ENCODE data around the gene NAA15. TPM values are rescaled to one million over a fixed set of nuclear protein-coding genes. Genes with fewer than 3 reads are reported as not detected.

The NAA15 gene
- total RNA-seq, 1 experiment from 2014 or later = 80.6 TPM

- ChIA-PET POLR2A (interaction anchor here (0.6 to 2.1 kb wide), 3 partner anchors 12 to 72 kb away, joined by 3 to 11 read pairs (median 6); partner anchors contain the start of genes NAA15 and NDUFC1), CTCF (no interaction called here)
- H3K4me1 Mint-ChIP-seq (ENCODE audit: insufficient read depth, unreplicated experiment) = peaks cover 10% of the 10 kb centered on the region
- peaks cover 82% of the 10 kb centered on the region for H3K36me3 Mint-ChIP-seq (ENCODE audit: insufficient read depth, unreplicated experiment)
- TF ChIP-seq CTCF (IDR thresholded peaks at IDR 0.05; ENCODE audit: unreplicated experiment) = no peak
- no peaks in the 10 kb centered on the region for H3K27me3 Mint-ChIP-seq (ENCODE audit: insufficient read depth, unreplicated experiment)
- H3K4me3 Mint-ChIP-seq (ENCODE audit: unreplicated experiment) = no peak overlapping the region
- BruUV-seq (replicated peaks) = no TSS peak
- intact Hi-C loops (cut with micrococcal nuclease) = no loop called here
- H3K9me3 Mint-ChIP-seq (ENCODE audit: unreplicated experiment) = no peaks in the 10 kb centered on the region
- no peak for DNase-seq (ENCODE audit: unreplicated experiment)
- H3K27ac Mint-ChIP-seq (ENCODE audit: low read depth, unreplicated experiment) = peak overlapping the region; percentile 69
These were observed 67.7 kb downstream of the NAA15 start for GRCh38 chr4:139368998-139369397.

DNA sequence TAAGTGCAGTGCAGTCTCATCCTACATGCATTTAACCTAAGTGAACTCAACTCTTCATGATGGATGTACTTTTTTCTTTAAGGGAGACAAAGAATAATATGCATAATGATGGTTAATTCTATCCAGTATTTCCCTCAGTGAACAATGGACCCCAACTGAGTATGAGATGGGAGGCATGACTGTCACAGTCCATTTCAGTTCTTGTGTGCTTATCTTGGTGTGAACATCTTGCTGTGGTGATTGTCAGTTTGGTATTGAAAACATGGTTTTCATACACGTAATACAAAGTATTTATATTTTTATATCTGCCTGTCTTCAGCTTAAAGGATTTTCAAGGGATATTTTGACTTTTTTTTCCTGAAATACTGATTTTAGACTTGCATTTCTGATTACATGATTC lies 72.9 kb downstream of the NAA15 start:
- CTCF ChIA-PET = interaction anchor here (0.6 to 1.2 kb wide), 2 partner anchors 17 to 92 kb away, joined by 3 to 4 read pairs; no protein-coding TSS in a partner anchor
- H3K36me3 Mint-ChIP-seq (ENCODE audit: insufficient read depth, unreplicated experiment) = peaks cover 89% of the 10 kb centered on the region
- H3K27ac Mint-ChIP-seq (ENCODE audit: low read depth, unreplicated experiment) = no peak overlapping the region
- no TSS peak for BruUV-seq (replicated peaks)
- intact Hi-C loops (cut with micrococcal nuclease) = no loop called here
- TF ChIP-seq CTCF (IDR thresholded peaks at IDR 0.05; ENCODE audit: unreplicated experiment) = no peak
- no peak for DNase-seq (ENCODE audit: unreplicated experiment)
- H3K27me3 Mint-ChIP-seq (ENCODE audit: insufficient read depth, unreplicated experiment) = no peaks in the 10 kb centered on the region
- H3K9me3 Mint-ChIP-seq (ENCODE audit: unreplicated experiment) = no peaks in the 10 kb centered on the region
- POLR2A ChIA-PET = interaction anchor here (1.7 kb wide), 1 partner anchor 73 kb away, joined by 4 read pairs; the partner anchor contains the start of gene NAA15
- H3K4me3 Mint-ChIP-seq (ENCODE audit: unreplicated experiment) = no peak overlapping the region
- H3K4me1 Mint-ChIP-seq (ENCODE audit: insufficient read depth, unreplicated experiment) = no peaks in the 10 kb centered on the region

- H3K27me3 Mint-ChIP-seq (ENCODE audit: insufficient read depth, unreplicated experiment) = no peaks in the 10 kb centered on the region
- DNase-seq (ENCODE audit: unreplicated experiment) = no peak
- H3K36me3 Mint-ChIP-seq (ENCODE audit: insufficient read depth, unreplicated experiment) = peaks cover 57% of the 10 kb centered on the region
- BruUV-seq (replicated peaks) = no TSS peak
- POLR2A ChIA-PET = interaction anchor here (0.6 to 1.1 kb wide), 6 partner anchors 14 to 132 kb away, joined by 3 to 6 read pairs (median 3); partner anchors contain the start of gene NAA15
- no peak overlapping the region for H3K4me3 Mint-ChIP-seq (ENCODE audit: unreplicated experiment)
- CTCF ChIA-PET = interaction anchor here (0.6 to 1.4 kb wide), 6 partner anchors 13 to 775 kb away, joined by 3 to 5 read pairs (median 4); no protein-coding TSS in a partner anchor
- no peaks in the 10 kb centered on the region for H3K4me1 Mint-ChIP-seq (ENCODE audit: insufficient read depth, unreplicated experiment)
- no peak overlapping the region for H3K27ac Mint-ChIP-seq (ENCODE audit: low read depth, unreplicated experiment)
- no peak for TF ChIP-seq CTCF (IDR thresholded peaks at IDR 0.05; ENCODE audit: unreplicated experiment)
- H3K9me3 Mint-ChIP-seq (ENCODE audit: unreplicated experiment) = no peaks in the 10 kb centered on the region
- intact Hi-C loops (cut with micrococcal nuclease) = no loop called here
These were observed 85.1 kb downstream of the NAA15 start for GRCh38 chr4:139386421-139386820.

- no peak overlapping the region for H3K27ac Mint-ChIP-seq (ENCODE audit: low read depth, unreplicated experiment)
- H3K36me3 Mint-ChIP-seq (ENCODE audit: insufficient read depth, unreplicated experiment) = peaks cover 62% of the 10 kb centered on the region
- POLR2A ChIA-PET = interaction anchor here (0.9 kb wide), 1 partner anchor 63 kb away, joined by 3 read pairs; no protein-coding TSS in a partner anchor
These were observed 87.8 kb downstream of the NAA15 start for GRCh38 chr4:139389102-139389501.

More at GRCh38 chr4:139389102-139389501, 87.8 kb downstream of the NAA15 start:
- TF ChIP-seq CTCF (IDR thresholded peaks at IDR 0.05; ENCODE audit: unreplicated experiment) = no peak
- CTCF ChIA-PET = interaction anchor here (0.6 to 0.7 kb wide), 2 partner anchors 29 to 64 kb away, joined by 3 read pairs; no protein-coding TSS in a partner anchor
- H3K4me1 Mint-ChIP-seq (ENCODE audit: insufficient read depth, unreplicated experiment) = no peaks in the 10 kb centered on the region
- no peak overlapping the region for H3K4me3 Mint-ChIP-seq (ENCODE audit: unreplicated experiment)
- H3K27me3 Mint-ChIP-seq (ENCODE audit: insufficient read depth, unreplicated experiment) = no peaks in the 10 kb centered on the region
- no TSS peak for BruUV-seq (replicated peaks)
- H3K9me3 Mint-ChIP-seq (ENCODE audit: unreplicated experiment) = no peaks in the 10 kb centered on the region
- DNase-seq (ENCODE audit: unreplicated experiment) = no peak
- intact Hi-C loops (cut with micrococcal nuclease) = no loop called here
